Endothelial cell of umbilical vein (primary cell): ENCODE data around the gene PML. TPM values are rescaled to one million over a fixed set of nuclear protein-coding genes. Genes with fewer than 3 reads are reported as not detected.

Experiments used
- BruUV-seq: library from RNA; stranded (reverse); fragments of 400-500 nt; replicated peaks from 2 replicates; lab custom pipeline; 2021; lab: Mats Ljungman, UMichigan
- CTCF ChIA-PET: fragments of 300-600, 350-600 bp; sonication (Branson Sonifier 250); formaldehyde crosslinking; loops from one replicate; lab custom pipeline; 2021; ENCODE audit warnings: antibody characterized with exemption, inconsistent platforms; lab: Charles Lee
- POLR2A ChIA-PET: fragments of 300-600, 350-600 bp; sonication (Branson Sonifier 250); formaldehyde crosslinking; loops from one replicate; lab custom pipeline; 2021; ENCODE audit warnings: antibody characterized with exemption, inconsistent platforms; lab: Charles Lee
- DNase-seq: peaks from one replicate; pipeline ENCODE4 v3.0.0-alpha.2; 2011; ENCODE audit warnings: low read depth, low spot score
- FAIRE-seq: peaks from 2 replicates; lab custom pipeline; 2011; peaks lifted over from hg19 to GRCh38; lab: Jason Lieb, UNC
- H2AFZ ChIP-seq: 2 replicates; pipeline ENCODE4 v1.6.0; 2012; ENCODE audit warnings: low read depth, low read length, control low read depth, inconsistent platforms
- H3K27ac ChIP-seq: 2 replicates; pipeline ENCODE4 v1.5.1; 2011; ENCODE audit warnings: low read depth, mild to moderate bottlenecking, control low read depth, low read length, moderate library complexity; ENCODE audit not compliant: insufficient read depth
- H3K27me3 ChIP-seq, 2 experiments: 2 replicates each; pipeline versions ENCODE4 v1.6.0 to v1.6.1; 2011; ENCODE audit warnings: low read length in 2 of 2, mixed read lengths in 1 of 2; ENCODE audit not compliant: control insufficient read depth in 2 of 2, insufficient read depth in 2 of 2
- H3K36me3 ChIP-seq, 2 experiments: 2 replicates in 1 of 2; 3 replicates in 1 of 2; pipeline ENCODE4 v1.5.1; 2011; ENCODE audit warnings: low read length in 2 of 2, mild to moderate bottlenecking in 1 of 2, moderate library complexity in 1 of 2; ENCODE audit not compliant: control insufficient read depth in 2 of 2, insufficient read depth in 2 of 2; ENCODE audit errors: extremely low read depth in 1 of 2
- H3K4me1 ChIP-seq: 3 replicates; pipeline ENCODE4 v1.5.1; 2011; ENCODE audit warnings: mild to moderate bottlenecking, low read length; ENCODE audit not compliant: control insufficient read depth, insufficient read depth; ENCODE audit errors: extremely low read depth
- H3K4me2 ChIP-seq: 2 replicates; pipeline ENCODE4 v1.6.1; 2011; ENCODE audit warnings: low read length, control low read depth, mixed read lengths; ENCODE audit not compliant: insufficient read depth
- H3K4me3 ChIP-seq, 3 experiments: fragments of 200-600 bp in 1 of 3; sonication (generic), shearing (Covaris generic) in 1 of 3; replicated peaks in 1 of 3; 2 replicates each; pipeline ENCODE4 v1.5.1; 2011 to 2016; ENCODE audit warnings: control low read depth in 3 of 3, low read length in 3 of 3, mild to moderate bottlenecking in 2 of 3, inconsistent platforms in 1 of 3, low read depth in 1 of 3, moderate library complexity in 1 of 3; ENCODE audit not compliant: insufficient read depth in 1 of 3
- H3K79me2 ChIP-seq: 2 replicates; pipeline ENCODE4 v1.6.0; 2012; ENCODE audit warnings: low read length, inconsistent platforms; ENCODE audit not compliant: control insufficient read depth, insufficient read depth
- H3K9ac ChIP-seq: replicated peaks from 2 replicates; pipeline ENCODE3; 2011; ENCODE audit warnings: low read length, control low read depth; ENCODE audit not compliant: insufficient read depth; ENCODE audit errors: extremely low read depth
- H3K9me1 ChIP-seq: replicated peaks from 3 replicates; pipeline ENCODE4 v1.6.0; 2011; ENCODE audit warnings: mild to moderate bottlenecking, low read length; ENCODE audit not compliant: control insufficient read depth, insufficient read depth; ENCODE audit errors: extremely low read depth
- H3K9me3 ChIP-seq: replicated peaks from 2 replicates; pipeline ENCODE4 v1.5.1; 2012; ENCODE audit warnings: low read length, inconsistent platforms; ENCODE audit not compliant: control insufficient read depth, insufficient read depth
- H4K20me1 ChIP-seq: replicated peaks from 2 replicates; pipeline ENCODE3; 2011; ENCODE audit warnings: mild to moderate bottlenecking, low read length; ENCODE audit not compliant: control insufficient read depth, insufficient read depth; ENCODE audit errors: extremely low read depth
- FOS ChIP-seq: IDR thresholded peaks from 2 replicates; pipeline ENCODE4 v1.6.1; 2011; ENCODE audit warnings: mild to moderate bottlenecking, low read length, moderate library complexity, borderline replicate concordance; ENCODE audit not compliant: insufficient read depth
- GATA2 ChIP-seq: IDR thresholded peaks from 2 replicates; pipeline ENCODE4 v1.7.0; 2011; ENCODE audit warnings: low read depth, mild to moderate bottlenecking, moderate library complexity, mixed read lengths, low read length; ENCODE audit not compliant: insufficient read length, insufficient read depth
- JUN ChIP-seq: IDR thresholded peaks from 2 replicates; pipeline ENCODE4 v1.6.1; 2011; ENCODE audit warnings: borderline replicate concordance, low read depth; ENCODE audit not compliant: insufficient read length, insufficient read depth
- dilution Hi-C: fragments of 300-500 bp; cut with MboI; formaldehyde crosslinking; loops from one replicate; pipeline ENCODE4 v1.15.0; 2019; ENCODE audit warnings: low sequenced_read_pairs; ENCODE audit not compliant: extremely low pct_ligation_motif_present
- intact Hi-C: fragments of 100-400 bp; cut with micrococcal nuclease; formaldehyde crosslinking; loops from one replicate; pipeline ENCODE4 v1.10.0; 2022
- polyA plus RNA-seq, 4 experiments: library from polyadenylated mRNA; depleted of rRNA in 3 of 4; stranded (reverse) in 3 of 4; unstranded in 1 of 4; fragments of >200 nt; gene quantifications; 2 replicates each; pipeline versions ENCODE4 v1.2.1 to v1.2.3, GENCODE V29; 2011 to 2012; ENCODE audit warnings: missing spikeins in 1 of 4
- total RNA-seq: library from RNA; stranded (reverse); gene quantifications from 2 replicates; pipeline ENCODE4 v1.2.3, GENCODE V29; 2021
- TF ChIP-seq, protein P1 (sequence below): IDR thresholded peaks from 2 replicates; pipeline ENCODE4 v1.6.1; 2011; ENCODE audit not compliant: insufficient read depth, insufficient read length

Gene PML
- total and polyA plus RNA-seq, 2 donors (not counting 3 experiments of a cell fraction or from before 2014, with no cell fraction given): 30.4 to 79.6 TPM

DNA sequence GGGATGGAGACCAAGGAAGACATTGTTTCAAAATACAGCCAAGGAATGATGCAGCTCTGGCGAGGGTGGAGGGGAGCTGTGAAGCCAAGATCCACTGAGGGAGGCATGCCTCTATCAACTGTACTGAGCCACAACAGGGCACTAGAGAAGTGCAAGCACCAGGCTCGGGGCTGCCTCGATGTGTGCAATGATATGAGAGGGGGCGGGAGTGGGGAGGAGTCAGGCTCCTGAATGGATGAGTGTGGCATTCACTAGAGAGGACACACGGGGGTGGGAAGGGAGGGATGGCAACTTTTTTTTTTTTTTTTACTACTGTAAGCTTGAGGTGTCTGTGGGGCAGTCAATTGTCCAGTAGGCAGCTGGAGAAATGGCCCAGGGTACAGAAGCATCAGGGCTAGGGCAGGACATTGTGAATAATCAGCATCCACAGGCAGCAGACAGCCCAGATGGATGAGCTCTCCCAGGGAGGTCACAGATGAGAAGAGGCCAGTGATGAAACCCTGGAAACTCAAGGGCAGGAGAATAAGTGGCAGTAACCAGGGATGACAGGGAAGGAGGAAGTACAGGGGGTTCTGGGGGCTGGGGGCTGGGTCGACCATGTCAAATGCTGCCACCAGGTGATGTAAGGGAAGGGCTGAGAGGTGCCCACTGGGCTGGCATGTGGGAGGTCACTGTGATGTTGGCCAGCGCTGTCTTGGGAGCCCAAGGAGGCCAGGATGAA, 8.3 kb upstream of the PML start:
- TF ChIP-seq, protein P1, sequence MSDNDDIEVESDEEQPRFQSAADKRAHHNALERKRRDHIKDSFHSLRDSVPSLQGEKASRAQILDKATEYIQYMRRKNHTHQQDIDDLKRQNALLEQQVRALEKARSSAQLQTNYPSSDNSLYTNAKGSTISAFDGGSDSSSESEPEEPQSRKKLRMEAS: no peak
- no peak for TF ChIP-seq JUN
- no peak for TF ChIP-seq GATA2
- TF ChIP-seq FOS: no peak
- Histone ChIP-seq H2AFZ (no peak overlapping the region), H3K4me2 (no peak overlapping the region), H3K4me1 (peaks cover 64% of the 10 kb centered on the region), H4K20me1 (no peaks in the 10 kb centered on the region), H3K9me3 (no peaks in the 10 kb centered on the region), H3K27ac (no peak overlapping the region), H3K4me3 (no peak overlapping the region), H3K27me3 (no peaks in the 10 kb centered on the region), H3K36me3 (no peaks in the 10 kb centered on the region), H3K9ac (no peak overlapping the region), H3K9me1 (no peaks in the 10 kb centered on the region), H3K79me2 (no peaks in the 10 kb centered on the region)
- intact Hi-C loops: no loop called here
- no peak for FAIRE-seq
- no peak for DNase-seq
- no TSS peak for BruUV-seq
- dilution Hi-C loops: no loop called here
- CTCF ChIA-PET: interaction anchor here (0.7 to 7.0 kb wide), 5 partner anchors 8 to 148 kb away, joined by 4 to 53 read pairs (median 4); partner anchors contain the start of gene PML
- POLR2A ChIA-PET: no interaction called here

DNA sequence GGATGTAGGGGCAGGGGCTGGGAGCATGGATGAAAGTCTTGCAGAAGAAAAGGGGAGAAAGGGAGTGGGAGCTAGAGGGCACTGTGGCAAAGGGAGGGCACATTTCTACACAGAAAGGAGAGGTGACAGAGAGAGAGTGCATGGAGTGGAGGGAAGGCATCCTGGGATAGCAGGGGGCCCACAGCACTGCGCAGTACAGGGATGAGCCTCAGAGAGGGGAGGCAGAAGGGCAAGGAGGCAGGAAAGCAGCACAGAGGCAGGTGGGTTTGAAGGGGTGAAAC, 7.8 kb upstream of the PML start:
- no peaks in the 10 kb centered on the region for H3K9me3 ChIP-seq
- dilution Hi-C loops: no loop called here
- H3K4me1 ChIP-seq: peaks cover 66% of the 10 kb centered on the region

More for the DNA sequence above, 7.8 kb upstream of the PML start:
- ChIA-PET CTCF (interaction anchor here (1.4 to 7.0 kb wide), 3 partner anchors 8 to 334 kb away, joined by 4 to 53 read pairs (median 5); partner anchors contain the start of gene PML), POLR2A (no interaction called here)
- no TSS peak for BruUV-seq
- DNase-seq (no peak), FAIRE-seq (no peak)
- no peaks in the 10 kb centered on the region for H3K36me3 ChIP-seq
- no peak overlapping the region for H3K4me3 ChIP-seq
- no peak overlapping the region for H3K27ac ChIP-seq
- no peak overlapping the region for H2AFZ ChIP-seq
- no peak overlapping the region for H3K9ac ChIP-seq
- H3K79me2 ChIP-seq: no peaks in the 10 kb centered on the region
- no peaks in the 10 kb centered on the region for H4K20me1 ChIP-seq
- no peak overlapping the region for H3K4me2 ChIP-seq
- TF ChIP-seq GATA2 (no peak), JUN (no peak)
- H3K27me3 ChIP-seq: no peaks in the 10 kb centered on the region
- H3K9me1 ChIP-seq: no peaks in the 10 kb centered on the region
- intact Hi-C loops: no loop called here
